ENCODE measurements around the gene INPP5K.
"Not testable (repeated sequence)": the region's sequence is repeated elsewhere in the genome, so short reads cannot be mapped to it uniquely, and the experiment has no call there.

The INPP5K gene

GRCh38 chr17:1461198-1461944, 55.0 kb downstream of the INPP5K start:
- no peak for DNase-seq

GRCh38 chr17:1460233-1460632, 56.2 kb downstream of the INPP5K start:
- no peak for DNase-seq

GRCh38 chr17:1455797-1456599, 60.4 kb downstream of the INPP5K start, which contains the start of gene CRK:
Gene CRK (minus strand): TSS chr17:1456232. CDS start chr17:1456117, 115 bp downstream.
- DNase-seq: peak; percentile 98

GRCh38 chr17:1455291-1455796, 61.1 kb downstream of the INPP5K start:
- DNase-seq: peak; percentile 33

- no peak for DNase-seq
These were observed 61.9 kb downstream of the INPP5K start for GRCh38 chr17:1454541-1454940.

- DNase-seq: not testable (repeated sequence)
These were observed 62.7 kb downstream of the INPP5K start for GRCh38 chr17:1453694-1454093.

GRCh38 chr17:1452836-1453235, 63.6 kb downstream of the INPP5K start:
- no peak for DNase-seq

GRCh38 chr17:1450261-1450660, 66.2 kb downstream of the INPP5K start:
- not testable (repeated sequence) for DNase-seq

GRCh38 chr17:1449412-1449967, 66.9 kb downstream of the INPP5K start:
- no peak for DNase-seq

- DNase-seq: no peak
These were observed 69.4 kb downstream of the INPP5K start for GRCh38 chr17:1447052-1447451.

- DNase-seq: no peak
These were observed 70.2 kb downstream of the INPP5K start for GRCh38 chr17:1446201-1446600.

- not testable (repeated sequence) for DNase-seq
These were observed 70.7 kb downstream of the INPP5K start for GRCh38 chr17:1445695-1446094.

All from effector CD8-positive, alpha-beta T cell (primary cell).